NCI-H187 treated with DMSO at 0.1 percent for 48 hours (cell line): ENCODE measurements around the gene LYRM2.

Experiments used
- DNase-seq: peaks from one replicate; lab custom pipeline; 2025; lab: John Stamatoyannopoulos, UW

Gene LYRM2

DNA sequence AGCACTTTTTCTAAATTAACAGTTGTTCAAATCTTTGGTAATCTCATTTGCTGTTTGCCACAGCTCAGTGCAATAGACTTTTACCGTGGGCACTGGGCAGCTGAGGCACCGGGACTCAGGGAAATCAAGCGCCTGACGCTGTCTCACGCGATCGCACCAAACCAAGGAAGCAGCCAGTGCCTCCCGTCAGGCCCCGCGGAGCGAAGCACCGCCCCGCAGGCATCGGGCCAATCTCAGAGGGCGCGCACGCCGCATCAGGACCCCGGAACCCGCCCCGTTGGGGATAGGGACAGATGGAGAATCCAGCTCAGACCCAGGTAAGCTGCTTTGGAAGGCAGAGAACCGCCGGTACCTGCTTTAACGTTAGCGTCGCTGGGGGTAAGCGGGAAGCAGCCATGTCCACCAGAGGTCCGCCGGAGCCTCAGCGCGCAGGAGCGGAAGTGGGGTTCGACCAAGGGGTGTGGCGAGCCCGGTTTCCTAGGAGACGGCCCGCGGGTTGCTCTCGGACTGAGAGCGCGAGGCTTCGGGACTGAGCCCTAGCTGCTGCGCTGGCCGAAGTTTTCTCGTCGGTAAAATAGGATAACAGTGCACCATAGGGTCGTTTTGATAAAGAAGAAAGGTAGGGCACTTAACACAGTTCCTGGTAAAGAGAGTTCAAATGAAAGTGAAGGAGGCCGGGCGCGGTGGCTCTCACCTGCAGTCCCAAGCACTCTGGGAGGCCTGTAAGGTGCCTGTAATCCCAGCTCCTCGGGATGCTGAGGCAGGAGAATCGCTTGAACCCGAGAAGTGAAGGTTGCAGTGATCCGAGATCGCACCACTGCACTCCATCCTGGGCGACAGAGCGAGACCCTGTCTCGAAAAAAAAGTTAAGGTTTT is at the start of gene LYRM2:
Gene LYRM2, minus strand, starts transcription at position 428 of the 876 bp plus-strand sequence. Its CDS starts 31 bp downstream, at position 397.
- DNase-seq = peak; percentile 54

DNA sequence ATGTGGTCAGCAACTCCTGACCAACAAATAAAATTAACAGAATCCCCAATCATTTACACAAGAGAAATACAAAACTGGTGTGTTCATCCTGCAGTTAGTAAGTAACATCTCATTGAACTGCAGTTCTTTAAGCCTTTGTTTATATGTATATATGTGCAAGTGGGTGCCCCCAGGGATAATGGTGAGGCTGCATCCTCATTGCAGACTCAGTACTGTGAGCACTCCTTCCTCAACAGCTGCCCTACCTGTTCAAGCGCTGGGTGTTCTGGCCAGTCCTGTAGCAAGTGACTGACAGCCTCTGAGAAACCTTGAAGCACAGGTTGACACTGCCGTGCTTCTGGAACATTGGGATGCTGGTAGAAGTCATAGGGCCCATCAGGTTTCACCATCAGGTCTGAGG is 49.8 kb upstream of the LYRM2 start:
- no peak for DNase-seq

DNA sequence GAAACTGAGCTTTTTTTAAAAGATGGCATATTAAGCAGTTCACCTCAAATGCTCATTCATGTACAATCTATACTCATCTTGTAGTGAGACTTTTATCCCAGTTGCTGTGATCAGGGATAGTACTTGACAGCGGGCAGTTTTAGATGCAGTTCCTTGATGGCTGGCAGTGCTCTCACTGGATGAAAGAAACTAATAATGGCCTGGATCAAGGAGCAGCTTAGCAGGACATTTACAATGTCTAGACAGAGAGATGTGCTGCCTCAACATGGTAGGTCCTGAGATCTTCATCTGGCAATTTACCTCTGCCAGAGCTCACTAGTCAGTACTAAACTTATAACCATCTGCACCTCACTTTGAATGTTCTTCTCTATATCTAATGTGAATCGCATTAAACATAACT is 46.8 kb upstream of the LYRM2 start:
- DNase-seq = no peak

DNA sequence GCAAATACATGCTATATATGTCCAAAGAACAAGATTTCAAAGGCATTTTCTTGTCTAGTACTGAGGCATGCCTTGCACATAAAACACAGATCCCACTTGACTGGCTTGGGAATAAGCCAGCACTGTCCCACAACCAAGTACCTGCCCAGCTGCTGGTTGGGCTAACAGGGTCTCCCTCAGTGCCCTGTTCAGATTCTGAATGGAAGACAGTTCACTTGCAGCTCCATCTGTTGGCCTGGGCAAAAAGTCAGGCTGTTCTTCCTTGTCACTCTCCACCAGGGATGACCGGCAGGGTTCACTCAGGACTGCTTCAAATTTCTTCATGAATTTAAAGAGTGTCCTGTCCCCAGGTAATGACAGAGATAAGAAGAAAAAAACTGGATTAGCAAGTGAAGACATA is 44.4 kb upstream of the LYRM2 start:
- no peak for DNase-seq

DNA sequence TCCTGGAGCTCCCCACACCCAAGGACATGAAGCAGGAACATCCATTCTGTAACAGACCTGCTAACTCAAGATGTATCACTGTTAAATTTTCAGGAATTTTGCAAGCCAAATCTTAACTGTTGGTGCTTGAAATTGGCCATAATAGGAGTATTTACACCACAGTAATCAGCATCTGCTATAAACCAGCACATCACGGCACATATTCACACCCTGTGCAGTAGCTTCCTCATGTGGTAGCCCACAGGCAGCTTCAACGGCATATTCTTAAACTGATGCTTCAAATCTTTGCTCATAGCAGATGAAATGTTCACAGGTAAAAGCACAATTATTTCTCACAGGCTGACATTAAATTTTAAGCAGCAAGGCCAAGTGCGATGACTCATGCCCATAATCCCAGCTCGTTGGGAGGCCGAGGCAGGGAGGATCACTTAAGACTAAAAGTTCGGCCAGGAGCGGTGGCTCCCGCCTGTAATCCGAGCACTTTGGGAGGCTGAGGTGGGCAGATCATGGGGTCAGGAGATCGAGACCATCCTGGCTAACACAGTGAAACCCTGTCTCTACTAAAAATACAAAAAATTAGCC is 43.5 kb upstream of the LYRM2 start:
- DNase-seq = no peak

GRCh38 chr6:89680551-89680950 is 42.0 kb upstream of the LYRM2 start:
- no peak for DNase-seq

DNA sequence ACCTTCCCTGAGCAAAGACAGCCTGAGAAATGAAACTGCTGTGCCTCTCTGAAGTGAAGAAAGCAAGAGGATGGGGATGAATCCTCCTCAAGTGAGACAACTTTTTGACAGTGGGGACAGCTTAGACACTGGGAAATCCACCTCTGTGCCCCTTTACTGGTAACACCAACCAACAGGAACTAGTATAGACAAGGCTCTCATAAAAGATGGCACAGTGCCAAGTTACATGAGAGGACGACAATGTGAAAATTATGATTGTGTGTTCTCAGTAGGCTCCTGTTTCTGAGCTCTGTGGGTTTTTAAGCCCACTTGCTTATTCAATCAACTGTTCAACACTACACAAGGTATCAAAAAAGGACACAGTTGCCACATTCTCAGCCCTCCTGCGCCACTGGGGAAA is 41.6 kb upstream of the LYRM2 start:
- DNase-seq = no peak

DNA sequence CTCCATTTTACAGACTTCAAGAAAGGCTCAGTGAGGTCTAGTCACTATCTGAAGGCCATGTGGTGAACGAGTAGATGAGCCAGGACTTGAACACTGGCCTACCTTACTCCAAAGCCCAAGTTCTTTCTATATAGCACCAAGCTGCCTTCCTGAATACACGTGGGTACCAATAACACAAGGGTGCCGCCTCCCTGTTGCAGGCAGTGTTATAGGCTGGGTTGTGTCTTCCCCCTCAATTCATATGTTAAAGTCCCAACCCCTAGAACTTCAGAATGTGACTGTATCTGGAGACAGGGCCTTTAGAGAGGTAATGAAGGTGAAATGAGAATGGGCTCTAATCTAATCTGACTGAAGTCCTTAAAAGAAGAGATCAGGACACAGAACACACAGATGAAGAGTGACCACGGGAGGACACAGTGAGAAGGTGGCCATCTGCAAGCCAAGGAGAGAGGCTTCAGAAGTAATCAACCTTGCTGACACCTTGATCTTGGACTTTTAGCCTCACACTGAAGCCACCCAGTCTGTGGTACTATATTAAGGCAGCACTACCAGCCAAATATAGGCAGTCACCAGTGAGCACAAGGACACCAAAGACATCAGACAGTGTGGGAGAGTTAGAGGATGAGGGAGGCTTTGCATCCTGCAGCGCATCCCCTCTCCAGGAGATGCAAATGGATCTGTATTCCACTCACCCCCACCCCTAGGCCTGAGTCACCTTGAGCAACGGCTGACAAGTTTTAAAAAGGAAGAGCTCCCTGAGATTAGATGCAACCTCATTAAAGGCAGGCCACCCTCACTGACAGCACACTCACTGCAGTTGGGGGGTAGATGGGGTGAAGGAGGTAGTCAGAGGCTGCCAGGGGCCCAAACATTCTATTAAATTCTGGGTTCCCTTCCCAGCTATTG is 40.9 kb upstream of the LYRM2 start:
- DNase-seq = no peak

GRCh38 chr6:89678531-89678930 is 40.0 kb upstream of the LYRM2 start:
- DNase-seq = no peak

- no peak for DNase-seq
These were observed 37.6 kb upstream of the LYRM2 start for GRCh38 chr6:89675949-89676748.

DNA sequence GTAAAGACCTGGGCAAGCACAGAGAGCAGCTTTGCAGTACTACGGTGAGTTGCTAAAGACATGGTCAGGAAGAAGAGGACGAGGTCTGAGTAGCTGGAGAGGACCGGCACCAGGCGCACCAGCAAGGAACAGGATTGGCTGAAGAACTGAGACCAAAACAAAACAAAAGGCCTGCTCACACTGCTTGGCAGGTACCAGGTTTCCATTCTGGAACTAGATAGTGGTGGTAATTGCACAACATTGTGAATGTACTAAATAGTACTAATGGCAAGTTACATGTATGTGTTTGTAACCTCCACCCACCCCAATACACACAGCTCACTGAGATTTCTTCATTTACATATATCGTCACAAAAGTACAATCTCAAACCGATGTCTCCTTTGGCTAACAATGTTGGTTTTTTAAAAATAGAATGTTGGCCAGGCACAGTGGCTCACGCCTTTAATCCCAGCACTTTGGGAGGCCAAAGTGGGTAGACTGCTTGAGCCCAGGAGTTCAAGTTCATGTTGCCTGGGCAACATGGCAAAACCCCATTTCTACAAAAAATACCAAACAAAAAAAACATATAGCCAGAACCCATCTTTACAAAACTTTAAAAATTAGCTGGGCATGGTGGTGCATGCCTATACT is 32.5 kb upstream of the LYRM2 start:
- no peak for DNase-seq

DNA sequence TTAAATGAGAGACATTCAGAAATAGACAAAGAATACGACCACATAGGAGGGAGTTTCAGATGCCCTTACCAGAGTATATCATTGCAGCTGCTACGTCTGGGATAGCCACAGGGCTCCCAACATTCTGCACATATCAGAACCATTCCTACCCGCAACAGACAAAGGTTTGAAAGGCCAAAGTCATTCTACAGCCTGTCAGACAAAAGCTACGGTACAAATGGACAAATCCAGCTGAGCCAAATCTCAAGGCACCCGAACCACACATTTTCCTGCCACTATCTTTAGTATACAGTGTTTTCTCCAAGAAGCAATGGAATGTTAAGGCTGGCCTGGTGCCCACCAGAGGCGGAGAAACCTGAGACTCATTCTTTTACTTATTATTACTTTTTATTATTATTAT is 30.5 kb upstream of the LYRM2 start:
- DNase-seq = no peak

DNA sequence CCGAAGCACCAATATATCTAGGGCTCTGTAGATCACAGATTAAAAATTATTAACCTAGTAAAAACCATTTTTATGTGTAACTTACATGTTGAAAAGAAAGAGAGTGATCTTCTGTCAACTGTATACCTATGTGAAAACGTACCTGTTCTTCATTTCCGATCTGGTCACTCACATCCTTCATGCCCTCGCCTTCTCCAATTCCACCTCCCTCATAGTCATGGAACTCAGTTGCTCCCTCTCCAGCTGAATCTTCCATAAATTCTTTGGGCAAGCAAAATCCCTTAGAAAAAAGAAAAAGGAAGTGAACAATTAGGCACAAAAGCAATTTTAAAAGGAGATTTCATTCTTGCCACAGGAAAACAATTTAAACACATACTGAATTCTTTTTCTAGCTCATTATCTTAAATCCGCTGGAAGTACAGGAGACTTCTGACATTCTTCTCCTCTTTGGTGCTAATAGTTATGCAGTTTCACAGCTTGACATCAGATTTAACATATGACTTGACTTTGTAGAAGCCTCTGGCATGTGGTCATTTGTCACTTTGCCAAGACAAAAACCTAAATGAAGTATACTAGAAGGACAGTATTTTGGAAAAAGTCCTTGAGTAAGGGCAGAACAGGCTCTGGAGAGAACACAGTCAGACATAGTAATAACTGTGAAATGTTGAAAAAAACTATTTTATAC is 29.5 kb upstream of the LYRM2 start:
- DNase-seq = no peak

DNA sequence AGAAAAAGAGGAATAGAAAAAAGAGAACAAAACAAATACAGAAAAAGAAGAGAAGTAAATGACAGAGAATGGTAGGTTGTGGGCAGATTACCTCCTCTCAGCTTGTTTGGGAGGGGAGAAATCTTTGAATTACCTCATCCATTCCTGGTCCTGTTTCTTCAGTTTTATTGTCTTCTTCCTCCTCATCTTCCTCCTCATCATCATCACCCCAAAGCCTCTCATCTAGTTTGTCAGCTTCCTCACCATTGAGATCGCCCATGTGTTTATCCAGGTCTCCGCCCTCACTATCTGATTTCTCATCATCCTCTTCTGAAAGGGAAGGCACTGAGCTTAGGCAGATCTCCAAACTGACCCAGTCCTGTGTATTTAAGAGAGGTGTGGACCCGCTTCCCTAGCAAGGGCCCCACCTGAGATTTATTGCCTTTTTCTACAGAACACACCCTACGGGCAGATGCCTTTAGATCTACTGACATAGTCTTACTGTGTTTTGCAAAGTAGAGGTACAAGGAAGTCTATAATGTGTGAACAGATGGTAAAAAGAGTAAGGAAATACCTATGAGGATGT is 24.2 kb upstream of the LYRM2 start:
- no peak for DNase-seq

- no peak for DNase-seq
These were observed 23.0 kb upstream of the LYRM2 start for GRCh38 chr6:89661559-89661958.

DNA sequence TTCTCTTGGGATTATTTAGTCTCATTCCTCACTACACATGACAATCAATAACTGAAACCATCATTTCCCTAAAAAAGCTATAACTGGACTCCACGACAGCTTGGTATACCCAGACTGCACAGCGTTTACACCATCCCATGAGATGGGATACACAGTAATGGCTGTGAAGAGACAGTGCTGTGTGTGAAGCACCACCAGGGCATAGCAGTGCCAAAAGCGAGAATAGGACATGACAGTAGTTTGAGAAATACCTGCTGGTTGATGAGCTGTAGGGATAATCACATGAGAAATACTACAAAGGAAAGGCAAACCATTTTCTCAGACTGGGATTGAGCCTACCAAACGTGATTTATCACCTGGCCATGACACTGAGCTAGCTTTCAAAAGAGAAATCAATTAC is 22.4 kb upstream of the LYRM2 start:
- DNase-seq = no peak

- no peak for DNase-seq
These were observed 19.1 kb upstream of the LYRM2 start for GRCh38 chr6:89657445-89658158.

- DNase-seq = no peak
These were observed 16.6 kb upstream of the LYRM2 start for GRCh38 chr6:89655122-89655521.

- DNase-seq = no peak
These were observed 12.0 kb upstream of the LYRM2 start for GRCh38 chr6:89650579-89650978.

DNA sequence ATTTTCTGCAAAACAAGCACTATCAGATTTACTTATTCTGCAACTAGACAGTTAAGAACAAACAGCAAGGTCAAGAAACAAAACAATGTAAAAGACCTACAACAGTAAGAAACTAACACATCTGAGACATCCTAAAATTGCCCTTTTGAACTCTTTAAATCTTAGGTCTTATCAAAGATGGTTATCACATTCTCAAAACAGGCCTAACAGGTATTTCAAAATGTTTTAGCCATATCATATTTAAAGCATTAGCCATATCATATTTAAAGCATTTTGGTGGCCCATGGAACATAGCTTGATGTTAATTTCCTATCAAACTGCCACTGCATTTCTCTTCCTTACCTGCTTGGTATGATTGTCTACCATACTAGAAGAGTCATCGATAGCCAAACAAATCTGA is 11.1 kb upstream of the LYRM2 start:
- no peak for DNase-seq
